Kidney (tissue), 14 donors: ENCODE data around the gene HTN1. TPM values are rescaled to one million over a fixed set of nuclear protein-coding genes. Genes with fewer than 3 reads are reported as not detected.
"Not testable (repeated sequence)": the region's sequence is repeated elsewhere in the genome, so short reads cannot be mapped to it uniquely, and the experiment has no call there.

Experiments
- DNase-seq, 5 donors: peaks; one replicate each; pipeline ENCODE4 v3.0.0-alpha.2; 2013 to 2020
- FAIRE-seq: peaks from 2 replicates; lab custom pipeline; 2012; peaks lifted over from hg19 to GRCh38; lab: Jason Lieb, UNC
- H3K27ac ChIP-seq, 2 donors: one replicate each; pipeline ENCODE4 v1.7.0; 2013; ENCODE audit warnings: low read depth in 2 of 2, low read length in 2 of 2, inconsistent platforms in 1 of 2
- H3K27me3 ChIP-seq: one replicate; pipeline ENCODE4 v1.7.1; 2013; ENCODE audit warnings: low read length, inconsistent platforms; ENCODE audit not compliant: control insufficient read depth, insufficient read depth
- H3K36me3 ChIP-seq, 3 donors: one replicate each; pipeline versions ENCODE4 v1.7.0 to v1.7.1; 2013; ENCODE audit warnings: low read length in 3 of 3, control low read depth in 1 of 3, inconsistent platforms in 1 of 3; ENCODE audit not compliant: insufficient read depth in 3 of 3, control insufficient read depth in 2 of 3
- H3K4me1 ChIP-seq, 3 donors: one replicate each; pipeline versions ENCODE4 v1.7.0 to v1.7.1; 2013; ENCODE audit warnings: low read length in 3 of 3, inconsistent platforms in 1 of 3, low read depth in 1 of 3; ENCODE audit not compliant: control insufficient read depth in 2 of 3, insufficient read depth in 2 of 3
- H3K4me3 ChIP-seq, 3 donors: one replicate each; pipeline versions ENCODE4 v1.7.0 to v1.8.1; 2013; ENCODE audit warnings: low read length in 3 of 3, control low read depth in 1 of 3, inconsistent platforms in 1 of 3
- H3K9ac ChIP-seq, 3 donors: one replicate each; pipeline versions ENCODE4 v1.7.0 to v1.7.1; 2013; ENCODE audit warnings: low read length in 3 of 3, control low read depth in 1 of 3, inconsistent platforms in 1 of 3
- H3K9me3 ChIP-seq, 3 donors: one replicate each; pipeline versions ENCODE4 v1.7.0 to v1.7.1; 2013; ENCODE audit warnings: low read length in 3 of 3, control low read depth in 1 of 3, inconsistent platforms in 1 of 3; ENCODE audit not compliant: control insufficient read depth in 2 of 3, insufficient read depth in 1 of 3
- CTCF ChIP-seq: IDR thresholded peaks from 3 replicates; pipeline ENCODE4 v1.5.1; 2012; ENCODE audit warnings: mild to moderate bottlenecking, moderate library complexity, borderline replicate concordance; ENCODE audit not compliant: insufficient read depth; ENCODE audit errors: extremely low read depth
- intact Hi-C: fragments of 100-400 bp; cut with DNase I; formaldehyde crosslinking; loops from one replicate; pipeline ENCODE4 v1.11.1; 2022
- polyA plus RNA-seq: library from polyadenylated mRNA; stranded (reverse); fragments of 350-450 nt; fragmentation: Illumina TruSeq; extraction: RNeasy Lipid Tissue Mini Kit (QIAGEN cat#74804); gene quantifications from one replicate; pipeline ENCODE4 v1.2.3, GENCODE V29; 2014; ENCODE audit warnings: low read depth, low replicate concordance; ENCODE audit not compliant: insufficient read depth
- total RNA-seq: library from RNA; stranded (reverse); fragmentation: NEBNext Ultra II Directional; extraction: Animal tissue kit (Norgen Biotek cat#: 25700); gene quantifications from one replicate; pipeline ENCODE4 v1.2.1, GENCODE V29; 2021
- donor health status: control.
- donor health status: control.
- donor health status: control.
- donor health status: control.
- donor health status: control.
- donor health status: DM: yes; HTN: yes; CAD: no.
- donor health status: Normal renal cell carcinoma (clear cell type).

Gene HTN1
- total and polyA plus RNA-seq, 2 donors from 2014 or later, result not detected

GRCh38 chr4:70023218-70023617 is 27.0 kb upstream of the HTN1 start:
- H3K27me3 ChIP-seq, result no peaks in the 10 kb centered on the region
- TF ChIP-seq CTCF, result no peak
- no peak for DNase-seq
- no peak overlapping the region for H3K4me3 ChIP-seq
- no peaks in the 10 kb centered on the region for H3K36me3 ChIP-seq
- no peak overlapping the region for H3K9ac ChIP-seq
- no peak for FAIRE-seq
- intact Hi-C loops, result no loop called here
- H3K4me1 ChIP-seq, result no peaks in the 10 kb centered on the region
- H3K9me3 ChIP-seq, result no peaks in the 10 kb centered on the region
- no peak overlapping the region for H3K27ac ChIP-seq

- no peaks in the 10 kb centered on the region for H3K36me3 ChIP-seq
- no peaks in the 10 kb centered on the region for H3K9me3 ChIP-seq
- H3K4me1 ChIP-seq, result no peaks in the 10 kb centered on the region
- intact Hi-C loops, result no loop called here
- H3K9ac ChIP-seq, result no peak overlapping the region
- FAIRE-seq (no peak), DNase-seq (no peak)
- no peak overlapping the region for H3K4me3 ChIP-seq
- no peaks in the 10 kb centered on the region for H3K27me3 ChIP-seq
- TF ChIP-seq CTCF, result no peak
- no peak overlapping the region for H3K27ac ChIP-seq
Measured at GRCh38 chr4:70027011-70027410, 23.2 kb upstream of the HTN1 start.

GRCh38 chr4:70028159-70028558 is 22.1 kb upstream of the HTN1 start, which contains the start of gene HTN3:
Gene HTN3, plus strand, starts transcription at chr4:70028459. Its CDS starts 2,282 bp downstream, at chr4:70030741.
- H3K27me3 ChIP-seq, intact Hi-C loops, H3K36me3 ChIP-seq, DNase-seq, H3K4me3 ChIP-seq, H3K9me3 ChIP-seq, H3K9ac ChIP-seq, FAIRE-seq, H3K4me1 ChIP-seq, H3K27ac ChIP-seq: not testable (repeated sequence)

- H3K27ac ChIP-seq, H3K36me3 ChIP-seq, intact Hi-C loops, H3K4me1 ChIP-seq, FAIRE-seq, H3K4me3 ChIP-seq, H3K27me3 ChIP-seq, H3K9ac ChIP-seq, H3K9me3 ChIP-seq: not testable (repeated sequence)
- DNase-seq, result peak in 1 of 5 donors; percentile 56
Measured at GRCh38 chr4:70037559-70037958, 12.7 kb upstream of the HTN1 start.

- H3K27me3 ChIP-seq, H3K9ac ChIP-seq, intact Hi-C loops, DNase-seq, H3K27ac ChIP-seq, H3K9me3 ChIP-seq, H3K4me3 ChIP-seq, FAIRE-seq, H3K4me1 ChIP-seq, H3K36me3 ChIP-seq: not testable (repeated sequence)
Measured at GRCh38 chr4:70039928-70040327, 10.3 kb upstream of the HTN1 start.
